ENCODE results near the gene AGAP3.

AGAP3 gene

DNA sequence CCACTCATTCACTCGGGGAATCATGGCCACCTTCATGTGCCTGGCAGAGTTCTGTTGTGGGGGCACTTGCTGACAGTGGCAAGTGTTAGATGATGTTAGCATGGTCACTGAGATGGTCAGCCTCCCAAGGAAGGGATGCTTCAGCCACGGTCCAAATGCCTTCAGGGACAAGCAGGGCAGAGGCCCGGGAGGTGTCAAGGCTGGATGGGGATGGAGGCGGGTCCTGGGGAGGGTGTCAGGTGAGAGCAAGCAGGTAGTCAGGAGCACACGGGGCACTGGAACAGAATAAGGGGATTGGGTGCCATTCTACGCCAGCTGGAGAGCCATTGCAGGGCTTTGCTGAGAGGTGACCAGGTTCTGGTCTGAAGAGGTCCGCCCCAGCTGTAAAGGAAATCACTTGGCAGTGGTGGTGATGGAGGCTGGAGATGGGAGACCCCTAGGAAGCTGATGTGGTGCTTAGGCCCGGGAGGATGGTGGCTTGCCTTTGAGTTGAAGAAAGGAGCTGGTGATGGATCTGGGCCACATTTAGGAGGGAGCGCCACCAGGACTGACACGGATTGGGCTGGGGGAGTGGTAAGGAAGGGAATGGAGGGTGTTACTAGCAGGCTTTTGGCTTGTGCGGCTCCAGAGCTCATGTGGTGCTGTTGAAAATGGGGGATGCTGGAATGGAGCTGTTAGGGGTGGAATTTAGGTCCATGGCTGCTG is 24.1 kb downstream of the AGAP3 start:
- no peak for DNase-seq

DNA sequence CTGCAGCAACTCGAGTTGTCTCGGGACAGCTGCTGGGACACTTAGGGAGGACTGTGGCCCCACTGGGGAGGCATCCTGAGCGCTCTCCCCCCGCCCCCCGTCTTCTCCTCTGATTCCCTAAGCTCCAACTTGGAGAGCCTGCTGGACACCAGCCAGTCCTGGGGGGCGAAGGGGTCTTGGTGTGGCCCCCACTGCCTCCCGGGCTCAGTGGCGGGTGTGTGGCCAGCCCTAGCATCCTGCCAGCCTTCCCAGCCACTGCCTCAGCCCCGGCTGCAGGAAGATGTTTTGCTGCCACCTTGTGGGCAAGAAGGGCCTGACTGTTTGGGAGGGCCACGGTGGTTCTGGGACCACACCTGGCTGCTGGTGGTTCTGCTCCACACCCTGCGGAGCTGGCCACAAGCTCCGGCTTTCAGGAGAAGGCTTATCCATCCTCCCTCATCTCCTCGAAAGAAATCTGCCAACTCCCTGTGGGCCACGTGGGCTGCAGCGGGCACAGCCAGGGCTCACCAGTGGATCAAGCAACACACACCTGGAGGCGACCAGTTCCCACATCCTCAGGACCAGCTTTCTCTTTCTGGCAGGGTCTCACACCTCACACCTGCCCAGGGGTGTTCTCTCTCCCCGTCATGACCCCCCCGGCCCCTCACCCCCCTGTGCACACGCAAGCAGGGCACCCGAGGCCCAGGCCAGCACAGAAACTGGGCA is 24.8 kb downstream of the AGAP3 start:
- peak; percentile 69 for DNase-seq

DNA sequence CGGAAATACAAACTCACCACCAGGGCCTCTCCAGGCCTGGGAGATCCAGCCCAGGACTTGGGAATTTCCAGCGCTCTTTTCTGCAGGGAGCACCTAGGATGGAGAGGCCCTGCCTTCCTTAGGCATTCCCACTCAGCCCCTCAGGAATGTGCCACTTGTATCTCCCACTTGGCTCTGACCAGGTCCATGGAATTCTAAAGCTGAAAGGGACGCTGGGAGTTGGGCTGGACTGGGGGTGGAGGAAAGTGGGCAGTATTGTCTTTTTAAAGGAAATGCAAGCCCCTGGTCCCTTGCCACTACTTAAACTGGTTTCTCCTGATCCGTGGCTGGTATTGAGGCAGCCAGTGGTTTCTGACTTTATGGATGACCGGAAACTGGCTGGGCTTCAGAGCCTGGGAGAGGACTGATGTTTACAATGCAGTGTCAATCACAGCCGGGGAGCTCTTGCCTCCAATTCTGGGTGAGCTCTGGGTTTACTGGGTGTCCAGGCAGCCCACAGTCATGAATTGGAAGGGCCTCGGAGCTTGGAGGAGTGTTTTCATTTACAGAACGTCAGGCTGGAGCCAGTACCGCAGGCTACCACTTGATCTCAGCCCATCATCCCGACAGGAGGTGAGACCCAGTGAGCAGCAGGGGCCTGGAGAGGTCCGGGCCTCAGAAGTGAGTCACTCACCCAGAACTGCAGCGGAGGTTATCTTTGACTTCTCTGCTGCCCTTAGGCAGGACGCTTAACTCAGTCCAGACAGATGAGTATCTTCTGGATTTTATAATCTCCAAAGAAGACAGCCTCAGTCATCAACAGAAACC is 27.3 kb downstream of the AGAP3 start:
- peak; percentile 94 for DNase-seq

DNA sequence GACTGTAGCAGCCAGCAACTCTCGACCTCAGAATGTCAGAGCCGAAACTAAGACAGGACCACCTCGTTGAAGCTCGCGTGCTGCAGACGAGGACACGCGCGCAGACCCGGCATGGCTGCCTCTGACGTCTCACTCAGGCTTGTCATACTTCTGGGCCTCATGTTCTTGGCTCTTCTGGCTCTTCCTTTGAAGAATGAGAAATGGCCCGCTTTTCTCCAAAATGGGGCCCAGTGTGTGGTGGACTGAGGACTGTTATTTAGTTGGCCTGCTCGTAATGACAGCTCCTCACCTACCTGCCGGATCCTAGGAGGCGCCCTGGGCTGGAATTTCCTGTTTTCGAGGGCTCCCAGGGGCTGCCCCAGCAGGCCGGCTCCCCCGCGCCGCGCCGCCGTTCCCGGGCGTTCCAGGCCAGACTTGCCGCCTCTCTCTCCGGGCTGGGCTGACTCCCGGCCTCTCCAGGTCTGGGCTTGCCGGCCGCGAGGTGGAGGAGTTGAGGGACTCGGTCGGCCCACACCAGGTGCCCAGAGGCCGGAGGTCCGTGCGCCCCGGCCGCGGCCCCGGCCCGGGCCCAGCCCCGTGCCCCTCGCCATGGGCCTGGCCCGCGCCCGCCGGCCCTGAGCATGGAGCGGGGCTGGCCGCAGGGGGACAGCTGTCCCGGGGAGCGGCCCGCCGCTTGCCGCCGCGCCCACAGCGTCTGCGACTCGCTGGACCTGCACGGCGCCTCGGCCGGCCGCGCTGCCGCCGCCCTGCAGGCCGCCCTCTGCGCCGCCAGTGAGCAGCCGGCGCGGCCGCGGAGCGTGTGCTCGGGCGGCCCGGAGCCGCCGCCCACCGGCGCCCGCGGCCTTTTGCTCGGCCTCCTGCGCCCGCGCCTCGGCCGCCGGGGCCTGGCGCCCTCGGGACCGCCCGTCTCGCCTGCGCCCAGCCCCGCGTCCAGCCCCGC is 28.1 kb downstream of the AGAP3 start:
- peak; percentile 20 for DNase-seq

DNA sequence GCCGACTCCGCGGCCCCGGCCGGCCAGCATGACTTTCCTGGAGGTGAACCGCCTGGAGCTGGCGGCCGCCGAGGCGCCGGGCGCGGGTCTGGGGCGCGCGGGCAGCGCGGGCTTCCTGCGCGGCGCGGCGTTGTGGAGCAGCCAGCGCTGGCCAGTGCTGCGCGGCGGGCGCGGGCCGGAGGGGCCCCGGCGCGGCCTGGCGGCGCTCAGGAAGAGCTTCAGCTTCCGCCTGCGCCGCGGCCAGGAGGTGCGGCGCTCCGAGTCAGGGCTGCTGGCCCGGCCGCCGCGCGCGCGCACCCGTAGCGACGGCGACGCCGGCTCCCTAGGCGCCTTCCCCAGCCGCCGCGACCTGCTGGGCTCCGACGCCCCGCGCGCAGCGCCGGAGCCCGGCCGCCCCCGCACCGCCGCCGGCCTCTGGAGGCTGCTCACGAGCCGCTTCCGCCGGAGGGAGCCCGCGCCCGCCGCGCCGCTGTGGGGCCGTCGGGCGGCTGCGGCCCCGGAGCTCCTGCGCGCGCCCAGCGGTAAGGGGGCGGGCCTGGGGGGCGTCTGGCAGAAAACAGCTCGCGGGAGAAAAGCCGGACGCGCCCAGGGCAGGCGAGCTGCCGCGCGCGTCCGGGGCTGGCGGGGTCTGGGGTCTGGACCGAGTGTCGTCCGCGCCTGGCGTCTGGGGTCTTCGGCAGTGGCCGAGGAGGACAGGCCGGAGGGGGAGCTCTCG is 29.0 kb downstream of the AGAP3 start:
- peak; percentile 41 for DNase-seq

DNA sequence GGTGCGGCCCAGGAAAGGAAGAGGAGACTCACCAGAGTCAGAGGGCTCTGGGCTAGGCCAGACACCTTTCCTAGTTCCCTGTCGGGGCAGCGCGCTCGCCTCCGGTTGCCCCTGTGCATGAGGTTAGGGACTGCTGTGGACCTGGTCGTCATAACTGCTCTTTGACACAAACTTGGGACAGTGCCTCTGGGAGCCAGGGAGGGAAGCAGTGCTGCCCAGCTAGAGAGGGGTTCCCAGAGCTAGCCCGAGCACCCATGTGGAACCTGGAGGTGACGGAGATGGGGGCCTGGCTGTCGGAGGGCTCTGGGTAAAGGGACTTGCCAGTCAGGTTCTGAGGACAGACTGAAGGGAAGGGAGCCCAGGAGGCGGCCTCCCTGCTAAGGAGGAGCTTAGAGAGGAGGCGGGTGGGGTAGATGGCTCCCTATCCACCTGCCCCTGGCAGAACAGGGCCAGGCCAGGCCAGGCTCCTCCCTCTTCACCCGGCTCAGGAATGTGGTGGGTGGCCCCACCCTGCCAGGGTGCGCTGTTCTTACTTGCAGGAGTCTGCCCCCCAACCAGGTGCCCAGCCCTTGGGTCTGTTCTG is 29.7 kb downstream of the AGAP3 start:
- DNase-seq: no peak

DNA sequence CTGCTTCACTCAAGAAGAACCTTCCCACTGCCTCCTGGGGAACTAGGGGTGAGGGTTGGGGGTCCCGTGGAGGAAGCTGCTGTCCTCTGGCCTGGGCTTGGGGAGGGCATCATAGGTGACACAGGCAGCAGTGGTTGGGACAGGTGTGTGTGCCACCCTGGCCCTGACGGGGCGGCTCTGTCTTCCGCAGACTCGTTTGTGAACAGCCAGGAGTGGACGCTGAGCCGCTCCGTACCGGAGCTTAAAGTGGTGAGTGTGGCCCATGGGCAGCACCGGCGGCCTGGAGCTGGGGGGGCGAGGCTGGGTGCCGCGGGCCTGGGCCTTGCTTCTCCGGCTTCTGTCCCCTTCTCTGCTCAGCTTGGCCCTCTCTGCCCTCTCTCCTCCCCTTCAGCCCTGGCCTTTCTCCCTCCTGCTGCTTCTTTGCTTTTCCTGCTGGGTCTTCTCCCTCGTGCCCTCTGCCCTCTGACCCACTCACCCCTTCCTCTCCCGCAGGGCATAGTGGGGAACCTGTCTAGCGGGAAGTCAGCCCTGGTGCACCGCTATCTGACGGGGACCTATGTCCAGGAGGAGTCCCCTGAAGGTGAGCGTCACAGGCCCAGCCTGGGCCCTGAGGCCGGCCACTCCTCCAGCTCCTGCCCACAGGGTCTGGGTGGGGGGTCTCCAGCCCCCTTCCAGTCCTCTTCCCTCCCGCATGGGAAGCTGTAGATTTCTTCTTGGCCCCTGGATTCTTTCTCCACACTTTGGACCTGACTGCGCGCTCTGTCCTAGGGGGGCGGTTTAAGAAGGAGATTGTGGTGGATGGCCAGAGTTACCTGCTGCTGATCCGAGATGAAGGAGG is 30.5 kb downstream of the AGAP3 start:
- no peak for DNase-seq

DNA sequence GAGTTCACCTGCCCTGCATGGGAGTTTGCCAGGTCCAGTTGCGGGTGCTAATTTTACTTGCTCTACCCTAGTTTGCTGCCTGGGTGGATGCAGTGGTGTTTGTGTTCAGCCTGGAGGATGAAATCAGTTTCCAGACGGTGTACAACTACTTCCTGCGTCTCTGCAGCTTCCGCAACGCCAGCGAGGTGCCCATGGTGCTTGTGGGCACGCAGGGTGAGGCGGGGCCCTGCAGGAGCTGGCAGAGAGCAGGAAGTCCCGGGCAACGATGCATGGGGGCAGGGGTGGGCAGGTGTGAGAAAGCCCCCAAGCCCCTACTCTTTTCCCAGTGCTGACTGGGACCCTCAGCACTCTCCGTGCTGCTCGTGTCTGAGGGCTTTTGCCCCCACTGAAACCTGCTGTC is 31.3 kb downstream of the AGAP3 start:
- DNase-seq: no peak

DNA sequence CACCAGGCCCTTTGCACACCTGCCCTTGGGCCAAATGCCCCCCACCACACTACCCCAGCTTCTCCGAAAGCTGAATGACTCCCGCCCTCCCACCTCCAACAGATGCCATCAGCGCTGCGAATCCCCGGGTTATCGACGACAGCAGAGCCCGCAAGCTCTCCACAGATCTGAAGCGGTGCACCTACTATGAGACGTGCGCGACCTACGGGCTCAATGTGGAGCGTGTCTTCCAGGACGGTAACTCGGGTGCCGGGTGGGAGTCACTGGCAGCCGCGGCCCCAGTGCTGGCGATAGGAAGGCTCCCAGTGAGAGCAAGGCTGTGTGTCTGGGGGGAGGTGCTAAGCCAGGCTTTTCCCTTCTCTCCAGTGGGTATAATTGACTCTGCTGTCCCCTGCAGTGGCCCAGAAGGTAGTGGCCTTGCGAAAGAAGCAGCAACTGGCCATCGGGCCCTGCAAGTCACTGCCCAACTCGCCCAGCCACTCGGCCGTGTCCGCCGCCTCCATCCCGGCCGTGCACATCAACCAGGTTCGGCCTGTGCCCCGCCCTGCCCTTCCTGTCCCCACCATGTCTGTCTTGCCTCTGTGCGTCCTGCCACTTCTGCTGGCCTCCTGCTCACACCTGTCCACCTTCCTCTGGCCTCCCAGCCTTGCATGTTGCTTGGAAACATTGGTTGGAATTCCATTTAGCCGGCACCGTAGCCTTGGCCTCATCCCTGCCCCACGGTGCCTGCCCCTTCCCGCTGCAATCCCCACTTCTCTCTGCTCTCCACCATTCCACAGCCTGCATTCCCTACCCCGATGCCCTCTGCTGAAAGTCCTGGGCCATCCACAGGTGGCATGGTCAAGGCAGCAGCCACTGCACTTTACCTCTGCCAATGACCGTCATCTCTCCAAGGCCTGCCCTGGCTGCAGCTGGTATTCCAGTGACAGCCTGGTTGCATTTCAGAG is 32.1 kb downstream of the AGAP3 start:
- no peak for DNase-seq

DNA sequence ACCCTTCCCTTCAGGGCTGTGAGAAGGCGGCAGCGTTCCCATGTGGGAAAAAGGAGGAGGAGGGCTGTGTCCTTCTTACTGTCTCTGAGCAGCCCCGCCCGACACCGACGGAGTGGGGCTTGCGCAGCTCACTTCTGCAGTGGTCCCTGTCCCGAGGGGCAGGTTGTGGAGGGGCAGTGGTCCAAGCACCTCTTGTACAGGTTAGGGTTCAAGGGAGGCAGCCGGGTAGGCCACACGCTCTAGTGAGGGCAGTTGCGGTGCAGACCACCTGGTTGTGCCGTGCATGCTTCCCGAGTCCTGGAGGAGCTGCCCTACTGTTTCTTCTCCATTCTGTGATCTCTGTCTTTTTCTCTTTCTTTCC is 32.8 kb downstream of the AGAP3 start:
- no peak for DNase-seq

DNA sequence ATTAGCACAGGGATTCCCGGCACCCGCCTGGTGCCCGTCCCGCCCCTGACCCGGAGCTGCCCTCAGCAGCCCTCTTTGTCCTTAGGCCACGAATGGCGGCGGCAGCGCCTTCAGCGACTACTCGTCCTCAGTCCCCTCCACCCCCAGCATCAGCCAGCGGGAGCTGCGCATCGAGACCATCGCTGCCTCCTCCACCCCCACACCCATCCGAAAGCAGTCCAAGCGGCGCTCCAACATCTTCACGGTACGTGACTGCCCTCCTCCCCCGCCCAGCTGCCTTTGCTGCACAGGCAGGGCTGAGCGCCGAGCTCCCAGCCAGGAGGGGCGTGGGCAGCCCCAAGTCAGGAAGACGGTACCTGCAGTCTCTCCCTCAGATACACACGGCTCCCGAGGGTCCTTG is 33.6 kb downstream of the AGAP3 start:
- DNase-seq: no peak

DNA sequence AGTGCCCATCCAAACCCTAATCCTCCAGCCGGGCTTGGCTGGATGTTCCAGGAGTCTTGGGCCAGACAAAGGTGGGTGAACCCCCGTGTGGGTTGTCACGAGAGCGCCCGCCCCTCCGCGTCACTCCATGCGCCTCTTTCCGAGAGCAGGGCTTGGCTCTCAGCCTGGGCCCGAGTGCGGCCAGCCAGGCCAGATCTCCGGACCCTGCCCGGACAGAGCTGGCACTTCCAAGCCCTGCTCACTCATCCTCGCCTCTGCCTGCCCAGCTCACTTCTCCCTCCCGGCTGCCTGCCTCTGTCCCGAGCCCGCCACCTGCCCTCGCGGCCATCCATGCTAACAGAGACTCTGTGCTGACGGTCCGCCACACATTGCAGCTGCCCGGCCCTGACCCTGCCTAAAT is 34.6 kb downstream of the AGAP3 start:
- DNase-seq: no peak

DNA sequence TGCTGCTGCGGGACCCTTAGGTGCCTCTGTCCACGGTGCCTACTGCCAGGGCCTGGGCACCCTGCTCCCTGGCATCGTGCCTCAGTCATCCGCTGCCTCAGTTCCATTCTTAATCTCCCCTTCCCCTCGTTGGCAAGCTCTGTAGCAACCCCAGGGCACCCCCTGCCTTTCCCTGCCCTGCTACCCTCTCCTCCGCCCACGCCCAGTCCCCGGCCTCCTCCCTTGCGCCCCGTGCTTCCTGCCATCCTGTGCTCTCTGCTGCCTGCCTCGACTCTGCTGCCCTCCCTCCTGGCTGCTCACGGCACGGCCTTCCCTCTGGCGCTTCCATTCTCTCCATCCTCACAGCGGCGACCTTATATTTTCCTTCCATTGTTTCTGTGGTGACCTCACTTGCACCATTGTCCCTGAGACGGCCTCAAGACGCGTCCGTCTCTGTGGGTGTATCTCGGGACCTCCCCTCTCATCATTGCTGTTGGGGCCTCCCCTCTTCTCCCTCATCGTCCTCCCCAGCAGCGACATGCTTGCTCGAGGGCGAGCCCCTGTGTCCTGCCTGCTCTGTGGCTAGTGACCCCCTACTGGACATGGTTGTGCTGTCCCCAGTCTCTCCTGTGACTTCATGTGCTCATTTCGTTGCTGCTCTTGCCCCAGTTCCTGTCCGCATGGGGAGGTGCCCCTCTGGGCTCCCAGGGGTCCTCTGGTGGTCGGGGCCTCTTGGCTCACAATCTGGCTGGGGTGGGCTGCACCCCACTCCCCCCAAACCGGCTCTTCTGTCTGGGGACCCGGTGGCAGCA is 35.3 kb downstream of the AGAP3 start:
- no peak for DNase-seq

DNA sequence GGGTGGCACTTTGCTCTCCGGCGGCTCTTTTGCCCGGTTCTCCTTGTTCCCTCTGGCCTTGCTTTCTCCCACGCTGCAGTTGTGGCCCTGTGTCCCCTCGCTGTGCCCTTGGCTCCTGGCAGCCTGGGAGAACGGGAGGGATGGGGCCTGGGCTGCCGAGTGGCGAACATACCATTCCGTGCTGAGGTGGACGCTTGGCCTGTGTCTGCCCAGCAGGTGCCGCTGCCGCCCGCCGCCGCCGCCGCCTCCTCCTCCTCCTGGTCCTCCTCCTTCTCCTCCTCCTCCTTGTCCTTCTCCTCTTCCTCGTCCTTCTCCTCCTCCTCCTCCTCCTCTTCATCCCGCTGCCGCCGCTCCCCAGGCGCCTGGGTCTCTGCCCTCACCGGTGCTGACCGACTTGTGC is 36.0 kb downstream of the AGAP3 start:
- no peak for DNase-seq

DNA sequence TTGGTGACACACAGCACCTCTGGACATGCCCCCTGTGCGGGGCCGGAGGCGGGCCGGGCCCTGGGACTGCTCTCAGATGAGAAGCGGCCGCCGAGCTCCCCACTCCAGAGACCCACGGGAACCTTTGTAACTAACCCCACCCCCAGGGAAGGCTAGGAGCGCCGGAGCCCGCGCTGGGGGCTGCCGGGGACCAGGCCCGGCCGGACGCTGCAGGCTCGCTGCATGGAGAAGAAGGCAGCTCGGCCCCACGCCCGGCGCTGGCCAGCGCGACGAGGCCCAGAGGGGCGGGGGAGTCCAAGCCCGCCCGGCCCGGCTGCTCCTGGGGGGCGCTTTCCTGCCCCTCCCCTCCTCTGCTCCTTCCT is 36.5 kb downstream of the AGAP3 start:
- no peak for DNase-seq

DNA sequence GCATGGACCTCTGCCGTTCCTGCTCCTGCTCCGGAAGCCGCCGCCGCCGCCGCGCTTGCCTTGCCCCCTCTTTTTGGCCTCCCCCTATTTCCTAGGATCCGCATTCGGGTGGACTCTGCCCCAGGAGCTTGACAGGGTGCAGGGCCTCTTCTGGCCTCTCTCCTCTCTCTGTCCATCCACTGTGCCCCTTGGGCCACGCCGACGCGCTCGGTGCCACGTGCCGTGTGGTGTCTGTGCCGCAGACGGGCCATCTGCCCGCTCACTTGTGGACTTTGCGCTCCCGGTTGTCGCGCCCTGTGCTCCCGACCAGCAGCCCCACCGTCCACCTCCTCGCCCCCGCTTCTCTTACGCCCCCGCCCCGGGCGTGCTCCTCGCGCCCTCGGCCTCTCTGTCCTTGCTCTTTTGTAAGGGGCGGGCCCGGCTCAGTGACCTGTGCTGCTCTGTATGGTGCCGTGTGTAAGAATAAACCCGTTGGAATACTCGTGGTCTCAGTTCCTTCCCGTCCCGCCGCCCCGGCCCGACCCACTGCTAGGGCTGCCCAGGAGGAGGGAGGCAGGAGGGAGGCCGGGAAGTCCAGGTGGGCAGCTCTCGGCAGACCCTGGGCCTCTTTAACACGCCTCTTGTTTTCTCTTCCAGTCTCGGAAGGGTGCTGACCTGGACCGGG is 37.0 kb downstream of the AGAP3 start:
- no peak for DNase-seq

DNA sequence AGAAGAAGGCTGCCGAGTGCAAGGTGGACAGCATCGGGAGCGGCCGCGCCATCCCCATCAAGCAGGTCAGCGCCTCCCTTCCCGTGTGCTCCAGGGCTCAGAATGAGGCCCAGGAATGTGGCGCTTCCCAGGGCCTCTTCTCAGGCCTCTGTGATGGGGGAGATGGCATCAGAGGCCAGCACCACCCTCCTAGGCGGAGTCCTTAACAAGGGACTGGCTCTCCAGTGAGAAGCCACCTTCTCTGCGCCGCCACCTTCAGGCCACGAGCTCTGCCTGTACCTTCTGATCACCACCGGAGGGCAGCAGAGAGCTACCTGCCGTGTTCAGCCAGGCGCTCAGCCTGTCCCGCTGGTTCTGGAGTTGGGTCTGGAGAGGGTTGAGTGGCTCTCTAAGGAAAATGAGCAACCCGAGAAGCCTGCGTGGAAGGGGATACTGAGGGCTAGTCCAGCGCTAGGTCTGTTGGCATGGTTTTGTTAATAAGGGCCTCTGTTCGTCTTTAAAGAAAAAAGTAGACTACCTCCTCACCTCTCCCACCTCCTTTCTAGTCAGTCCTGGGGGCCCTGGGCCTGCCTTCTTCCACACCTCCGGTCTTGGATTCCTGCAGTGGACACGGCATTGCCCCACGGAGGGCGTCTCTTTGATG is 37.7 kb downstream of the AGAP3 start:
- peak; percentile 73 for DNase-seq

All from fibroblast of skin of back (primary cell).